Spinal cord (tissue), 10 donors: Measurements from ENCODE around the gene FBXL5. TPM values are rescaled to one million over a fixed set of nuclear protein-coding genes. Genes with fewer than 3 reads are reported as not detected.

Experiments used
- DNase-seq, 6 donors: peaks; one replicate each; pipeline versions ENCODE4 v3.0.0 to v3.0.0-alpha.2; 2013 to 2015; ENCODE audit warnings: low spot score in 6 of 6, low read depth in 4 of 6
- H3K27ac ChIP-seq: one replicate; pipeline ENCODE4 v1.5.1; 2013; ENCODE audit warnings: low read depth, low read length, control low read depth
- H3K27me3 ChIP-seq: one replicate; pipeline ENCODE4 v1.6.1; 2013; ENCODE audit warnings: low read length; ENCODE audit not compliant: control insufficient read depth, insufficient read depth
- H3K36me3 ChIP-seq: one replicate; pipeline ENCODE4 v1.6.1; 2013; ENCODE audit warnings: low read length; ENCODE audit not compliant: control insufficient read depth, insufficient read depth
- H3K4me1 ChIP-seq: one replicate; pipeline ENCODE4 v1.6.1; 2013; ENCODE audit warnings: low read length; ENCODE audit not compliant: control insufficient read depth, insufficient read depth
- H3K4me3 ChIP-seq: one replicate; pipeline ENCODE4 v1.5.1; 2013; ENCODE audit warnings: low read depth, low read length, control low read depth
- H3K9me3 ChIP-seq: one replicate; pipeline ENCODE4 v1.6.1; 2013; ENCODE audit warnings: low read length; ENCODE audit not compliant: control insufficient read depth, insufficient read depth
- WGBS: methylation state at CpG from one replicate; pipeline ENCODE4 v1.1.5; 2013; ENCODE audit warnings: missing lambda C conversion rate; ENCODE audit not compliant: insufficient coverage; 5-methylcytosine and 5-hydroxymethylcytosine counted together
- polyA plus RNA-seq, 2 donors: library from polyadenylated mRNA; unstranded; fragments of 120-200 nt; gene quantifications; one replicate each; pipeline ENCODE4 v1.2.1, GENCODE V29; 2013; ENCODE audit not compliant: insufficient read length in 2 of 2
- total RNA-seq, 2 donors: library from RNA; depleted of rRNA in 1 of 2; stranded (reverse); fragments of 120-200 nt in 1 of 2; fragments of >200 nt in 1 of 2; gene quantifications; one replicate each; pipeline versions ENCODE4 v1.2.3 to v1.2.4, GENCODE V29; 2013 to 2014
- donor health status: healthy.

The FBXL5 gene
- total and polyA plus RNA-seq, 4 donors = 85.8 to 197 (median 112) TPM

DNA sequence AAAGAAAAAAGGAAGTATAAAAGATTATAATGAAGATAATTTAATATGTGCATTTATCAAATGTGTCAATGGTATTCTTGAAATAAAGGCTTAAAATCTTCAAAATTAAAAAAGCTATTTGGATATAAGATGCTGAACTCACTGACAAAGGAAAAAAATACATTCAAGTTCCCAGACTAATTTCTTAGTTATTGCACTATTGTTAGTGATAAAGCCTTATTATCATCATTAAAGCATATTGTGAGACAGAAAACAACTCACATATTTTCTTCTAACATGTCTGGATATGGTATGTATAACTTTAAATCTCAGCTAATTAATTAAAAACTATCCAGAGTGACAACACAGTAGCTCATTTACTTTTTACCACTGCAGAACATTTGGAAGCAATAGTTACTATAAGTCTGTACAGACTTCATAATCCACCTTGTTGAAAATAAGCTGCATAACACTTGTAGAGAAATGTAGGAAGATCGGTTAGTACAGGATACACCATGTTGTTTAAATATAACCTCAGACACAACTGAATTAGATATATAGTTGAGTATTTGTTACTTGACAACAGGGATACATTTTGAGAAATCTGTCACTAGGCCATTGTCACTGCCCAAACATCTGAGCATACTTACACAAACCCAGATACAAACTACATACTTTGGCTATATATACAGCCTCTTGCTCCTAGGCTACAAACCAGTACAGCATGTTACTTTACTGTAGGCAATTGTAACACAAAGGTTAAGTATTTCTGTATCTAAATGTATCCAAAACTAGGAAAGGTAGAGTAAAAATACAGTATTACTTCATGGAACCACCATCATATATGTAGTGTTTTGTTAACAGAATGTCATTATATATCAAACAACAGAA is 13.6 kb upstream of the FBXL5 start:
- no peaks in the 10 kb centered on the region for H3K36me3 ChIP-seq
- H3K4me3 ChIP-seq = no peak overlapping the region
- H3K4me1 ChIP-seq = no peaks in the 10 kb centered on the region
- H3K27ac ChIP-seq = no peak overlapping the region
- H3K9me3 ChIP-seq = no peaks in the 10 kb centered on the region
- H3K27me3 ChIP-seq = no peaks in the 10 kb centered on the region
- WGBS = no CpG with 5 or more reads among the region's 1 CpG
- DNase-seq = no peak

DNA sequence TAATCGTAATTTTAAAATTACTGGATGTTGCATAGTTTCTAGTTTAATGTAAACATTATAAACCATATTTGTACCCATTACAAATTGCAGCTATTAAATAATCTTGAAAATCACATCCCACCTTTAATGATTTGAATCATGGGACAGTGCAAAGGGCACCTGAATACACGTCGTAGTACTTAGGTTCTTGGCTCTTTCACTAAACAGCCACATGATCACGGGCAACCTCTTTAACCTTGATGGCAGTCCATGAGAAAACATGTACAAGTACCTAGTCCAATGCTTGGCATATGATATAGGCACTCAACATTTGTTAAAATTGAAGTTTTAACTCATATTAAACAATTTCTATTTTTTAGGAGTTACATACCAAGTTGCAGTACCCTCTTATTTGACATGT is 11.8 kb upstream of the FBXL5 start:
- no peaks in the 10 kb centered on the region for H3K27me3 ChIP-seq
- no peaks in the 10 kb centered on the region for H3K4me1 ChIP-seq
- no peak overlapping the region for H3K4me3 ChIP-seq
- no peaks in the 10 kb centered on the region for H3K9me3 ChIP-seq
- no peak for DNase-seq
- H3K27ac ChIP-seq = no peak overlapping the region
- 85% methylated on average over 2 of the region's 4 CpGs for WGBS
- no peaks in the 10 kb centered on the region for H3K36me3 ChIP-seq

DNA sequence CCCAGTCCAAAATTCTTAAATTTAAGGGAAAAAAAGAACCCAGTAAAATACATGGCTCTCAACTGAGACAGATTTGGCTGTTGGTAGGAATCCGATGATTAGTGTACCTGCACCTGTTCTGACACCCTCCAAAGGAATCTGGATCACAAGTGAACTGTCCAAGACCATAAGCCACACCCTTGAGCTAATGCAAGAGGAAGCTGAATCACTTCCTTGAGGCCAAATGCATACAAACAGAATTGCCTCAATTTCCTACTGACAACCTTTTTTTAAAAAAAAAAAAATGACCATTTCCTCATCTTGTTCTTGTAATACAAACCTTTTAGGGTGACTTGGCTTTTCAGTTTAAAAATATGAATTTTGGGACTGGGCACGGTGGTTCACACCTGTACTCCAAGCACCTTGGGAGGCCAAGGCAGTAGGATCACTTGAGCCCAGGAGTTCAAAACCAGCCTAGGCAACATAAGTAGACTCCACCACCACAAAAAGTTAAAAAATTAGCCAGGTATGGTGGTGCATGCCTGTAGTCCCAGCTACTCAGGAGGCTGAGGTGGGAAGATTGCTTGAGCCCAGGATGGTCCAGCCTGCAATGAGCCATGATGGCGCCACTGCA is 10.7 kb upstream of the FBXL5 start:
- H3K4me1 ChIP-seq = no peaks in the 10 kb centered on the region
- no peak overlapping the region for H3K27ac ChIP-seq
- 93% methylated on average over 2 of the region's 3 CpGs for WGBS
- H3K36me3 ChIP-seq = no peaks in the 10 kb centered on the region
- DNase-seq = no peak
- no peaks in the 10 kb centered on the region for H3K9me3 ChIP-seq
- H3K27me3 ChIP-seq = no peaks in the 10 kb centered on the region
- H3K4me3 ChIP-seq = no peak overlapping the region

DNA sequence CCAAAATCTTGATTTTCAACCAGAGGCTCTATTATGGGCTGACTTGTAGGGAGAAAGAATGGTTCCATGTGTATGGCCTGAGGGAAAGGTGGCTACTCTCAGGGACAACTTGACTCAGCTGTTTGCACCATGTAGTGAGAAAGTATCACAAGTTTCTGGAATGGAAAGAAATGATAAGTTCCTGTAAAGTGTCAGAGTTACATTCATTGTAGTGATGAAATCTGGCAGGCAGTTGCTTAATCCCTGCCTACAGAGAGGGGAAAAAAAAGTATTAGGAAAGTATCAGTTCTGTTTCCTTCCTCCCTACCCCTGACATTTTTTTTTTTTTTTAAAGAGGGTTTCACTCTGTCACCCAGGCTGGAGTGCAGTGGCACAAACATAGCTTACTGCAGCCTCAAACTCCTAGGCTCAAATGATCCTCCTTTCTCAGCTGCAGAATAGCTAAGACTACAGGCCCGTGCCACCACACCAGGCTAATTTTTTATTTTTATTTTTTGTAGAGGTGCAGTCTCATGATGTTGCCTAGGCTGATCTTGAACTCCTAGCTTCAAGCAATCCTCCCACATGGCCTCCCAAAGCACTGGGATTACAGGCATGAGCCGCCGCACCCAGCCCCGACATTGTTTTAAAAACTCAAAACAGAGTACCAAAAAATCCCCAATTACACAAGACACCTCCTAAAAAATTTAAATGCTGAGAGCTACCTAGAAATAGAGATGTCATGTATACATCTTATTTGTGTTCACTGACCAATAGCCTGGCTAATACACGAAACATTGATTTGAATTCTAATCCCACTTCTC is 4.8 kb upstream of the FBXL5 start:
- DNase-seq = no peak
- no peak overlapping the region for H3K27ac ChIP-seq
- WGBS = no CpG with 5 or more reads among the region's 5 CpGs
- no peaks in the 10 kb centered on the region for H3K27me3 ChIP-seq
- H3K4me3 ChIP-seq = no peak overlapping the region
- H3K9me3 ChIP-seq = no peaks in the 10 kb centered on the region
- H3K4me1 ChIP-seq = peaks cover 10% of the 10 kb centered on the region
- H3K36me3 ChIP-seq = no peaks in the 10 kb centered on the region

DNA sequence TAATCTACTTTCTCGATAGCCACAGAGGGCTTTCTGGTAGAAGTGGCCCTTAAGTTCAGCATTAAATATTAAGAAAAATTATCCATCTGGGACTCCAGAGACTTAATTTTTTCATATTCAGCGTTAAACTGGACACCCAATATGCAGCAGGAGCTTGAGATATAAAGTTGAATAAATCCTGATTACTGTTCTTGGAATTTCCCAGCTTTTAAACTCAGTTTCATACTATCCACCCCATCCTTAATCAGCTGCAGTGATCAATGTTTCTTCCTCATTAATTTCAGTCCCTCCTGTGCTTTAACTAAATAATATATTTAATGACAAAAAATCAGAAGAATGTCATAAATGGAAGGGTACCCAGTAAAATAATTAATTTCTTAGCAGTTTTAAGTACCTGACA is 3.6 kb upstream of the FBXL5 start:
- Histone ChIP-seq H3K27me3 (no peaks in the 10 kb centered on the region), H3K36me3 (no peaks in the 10 kb centered on the region), H3K9me3 (no peaks in the 10 kb centered on the region), H3K27ac (no peak overlapping the region), H3K4me3 (no peak overlapping the region), H3K4me1 (peaks cover 10% of the 10 kb centered on the region)
- DNase-seq = no peak
- WGBS = no CpG with 5 or more reads among the region's 2 CpGs

DNA sequence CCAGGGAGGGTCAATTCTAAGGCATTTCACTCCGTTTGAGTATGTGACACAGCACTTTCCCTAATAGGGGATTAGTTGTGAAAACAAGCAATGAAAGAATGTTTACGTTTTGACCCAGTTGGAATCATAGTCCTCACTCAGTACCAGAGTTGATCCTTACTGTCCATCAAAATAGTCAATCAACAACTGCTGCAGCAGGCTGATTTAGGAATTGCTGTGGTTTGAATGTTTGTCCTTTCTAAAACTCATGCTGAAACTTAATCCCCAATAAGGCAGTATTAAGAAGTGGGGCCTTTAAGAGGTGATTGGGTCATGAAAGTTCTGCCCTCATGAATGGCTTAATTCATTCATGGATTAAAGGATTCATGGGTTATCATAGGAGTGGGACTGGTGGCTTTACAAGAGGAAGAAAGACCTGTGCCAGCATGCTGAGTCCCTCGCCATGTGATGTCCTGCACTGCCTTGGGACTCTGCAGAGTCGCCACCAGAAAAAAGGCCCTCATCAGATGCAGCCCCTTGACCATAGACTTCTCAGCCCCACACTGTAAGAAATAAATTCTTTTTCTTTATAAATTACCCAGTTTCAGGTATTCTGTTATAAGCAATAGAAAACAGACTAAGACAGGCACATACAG is 3.1 kb upstream of the FBXL5 start:
- Histone ChIP-seq H3K27me3 (no peaks in the 10 kb centered on the region), H3K4me3 (no peak overlapping the region), H3K9me3 (no peaks in the 10 kb centered on the region), H3K27ac (no peak overlapping the region), H3K36me3 (no peaks in the 10 kb centered on the region), H3K4me1 (peaks cover 10% of the 10 kb centered on the region)
- DNase-seq = no peak
- 86% methylated on average over 1 of the region's 4 CpGs for WGBS

DNA sequence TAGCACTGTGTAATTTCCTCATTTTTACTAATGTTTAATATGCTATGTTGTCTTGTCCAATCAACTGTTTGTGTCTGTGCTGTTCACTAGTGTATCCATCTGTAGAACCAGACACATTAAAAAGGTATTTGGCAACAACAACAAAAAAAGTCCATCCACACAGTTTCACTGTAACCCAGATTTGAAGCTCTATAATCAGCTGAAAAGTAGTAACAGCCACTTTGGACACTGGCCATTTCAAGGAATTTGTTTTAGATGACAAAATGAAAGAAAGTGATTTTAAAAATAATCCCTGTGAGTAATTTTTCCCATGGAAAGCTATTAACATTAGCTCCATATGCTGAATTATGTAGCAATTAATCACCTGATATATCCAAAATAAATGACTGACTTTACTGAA is 2.2 kb upstream of the FBXL5 start:
- H3K9me3 ChIP-seq = no peaks in the 10 kb centered on the region
- H3K4me1 ChIP-seq = peaks cover 10% of the 10 kb centered on the region
- no peak for DNase-seq
- no peaks in the 10 kb centered on the region for H3K27me3 ChIP-seq
- H3K27ac ChIP-seq = no peak overlapping the region
- H3K36me3 ChIP-seq = no peaks in the 10 kb centered on the region
- H3K4me3 ChIP-seq = no peak overlapping the region

DNA sequence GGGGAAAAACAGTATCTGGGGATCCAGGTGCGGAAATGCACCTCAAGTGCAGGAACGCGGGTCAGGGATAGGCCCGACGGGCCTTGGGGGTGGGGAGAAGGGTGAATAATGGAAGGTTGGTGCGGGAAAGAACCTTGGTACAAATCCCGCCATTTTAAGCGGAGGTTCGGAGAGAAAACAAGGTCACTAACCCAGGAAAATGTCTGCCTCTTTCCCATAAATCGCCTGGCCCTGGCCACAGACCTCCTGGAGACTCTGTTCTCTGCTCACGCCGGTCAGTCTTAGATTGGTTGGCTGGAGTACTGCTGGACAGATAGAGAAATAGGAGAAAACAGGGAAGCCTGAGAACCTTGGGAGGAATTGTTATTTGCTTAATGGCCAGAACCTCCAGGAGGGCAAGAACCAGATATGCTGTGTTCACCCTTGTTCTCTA is 897 bp upstream of the FBXL5 start:
- Histone ChIP-seq H3K4me1 (peaks cover 10% of the 10 kb centered on the region), H3K27me3 (no peaks in the 10 kb centered on the region), H3K36me3 (no peaks in the 10 kb centered on the region), H3K4me3 (peak overlapping the region; percentile 79), H3K9me3 (no peaks in the 10 kb centered on the region), H3K27ac (peak overlapping the region; percentile 100)
- DNase-seq = peak in 3 of 6 donors; percentile 15 to 78 (median 35)
- 44% methylated on average over 11 of the region's 12 CpGs for WGBS

DNA sequence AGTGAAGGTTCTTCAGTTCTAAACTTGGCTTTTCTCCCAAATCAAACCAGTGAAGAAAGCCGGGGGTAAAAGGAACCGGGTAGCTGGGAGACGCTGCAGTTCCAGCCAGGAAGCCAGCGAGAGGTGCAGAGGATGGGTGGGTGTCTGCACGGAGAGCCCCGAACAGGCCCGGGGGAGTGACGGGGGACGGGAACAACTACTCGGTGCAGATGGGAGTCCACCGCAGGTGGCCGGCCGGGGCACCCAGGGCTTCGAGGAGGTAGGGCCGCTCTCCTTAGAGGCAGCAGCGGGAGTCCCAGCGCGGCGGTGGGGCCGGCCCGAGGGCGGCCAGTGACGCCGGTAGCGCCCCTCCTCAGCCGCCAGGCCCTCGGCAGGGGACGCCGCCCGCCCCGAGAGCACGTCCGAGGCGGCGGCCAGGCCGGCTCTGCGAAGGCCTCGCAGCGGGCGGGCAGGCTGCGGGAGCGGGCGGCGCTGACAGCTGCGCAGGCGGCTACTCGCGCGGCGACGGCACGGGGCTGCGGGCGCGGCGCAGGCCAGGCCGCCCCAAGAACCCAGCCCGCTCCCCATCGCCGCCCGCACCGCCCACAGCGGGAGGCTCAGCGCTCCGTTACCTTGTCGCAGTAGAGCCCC is 449 bp downstream of the FBXL5 start:
- 0% methylated on average over 66 of the region's 66 CpGs for WGBS
- Histone ChIP-seq H3K27me3 (no peaks in the 10 kb centered on the region), H3K27ac (peak overlapping the region; percentile 97), H3K9me3 (no peaks in the 10 kb centered on the region), H3K4me1 (peaks cover 10% of the 10 kb centered on the region), H3K4me3 (peak overlapping the region; percentile 79), H3K36me3 (no peaks in the 10 kb centered on the region)
- DNase-seq = peak in 4 of 6 donors; percentile 21 to 78 (median 56)
